NCI-H1105 treated with DMSO at 0.1 percent for 48 hours (cell line): Measurements from ENCODE around the gene EEF2K.
"Not testable (repeated sequence)": the region's sequence is repeated elsewhere in the genome, so short reads cannot be mapped to it uniquely, and the experiment has no call there.

Experiments
- DNase-seq: peaks from one replicate; lab custom pipeline; 2025; lab: John Stamatoyannopoulos, UW

The EEF2K gene

DNA sequence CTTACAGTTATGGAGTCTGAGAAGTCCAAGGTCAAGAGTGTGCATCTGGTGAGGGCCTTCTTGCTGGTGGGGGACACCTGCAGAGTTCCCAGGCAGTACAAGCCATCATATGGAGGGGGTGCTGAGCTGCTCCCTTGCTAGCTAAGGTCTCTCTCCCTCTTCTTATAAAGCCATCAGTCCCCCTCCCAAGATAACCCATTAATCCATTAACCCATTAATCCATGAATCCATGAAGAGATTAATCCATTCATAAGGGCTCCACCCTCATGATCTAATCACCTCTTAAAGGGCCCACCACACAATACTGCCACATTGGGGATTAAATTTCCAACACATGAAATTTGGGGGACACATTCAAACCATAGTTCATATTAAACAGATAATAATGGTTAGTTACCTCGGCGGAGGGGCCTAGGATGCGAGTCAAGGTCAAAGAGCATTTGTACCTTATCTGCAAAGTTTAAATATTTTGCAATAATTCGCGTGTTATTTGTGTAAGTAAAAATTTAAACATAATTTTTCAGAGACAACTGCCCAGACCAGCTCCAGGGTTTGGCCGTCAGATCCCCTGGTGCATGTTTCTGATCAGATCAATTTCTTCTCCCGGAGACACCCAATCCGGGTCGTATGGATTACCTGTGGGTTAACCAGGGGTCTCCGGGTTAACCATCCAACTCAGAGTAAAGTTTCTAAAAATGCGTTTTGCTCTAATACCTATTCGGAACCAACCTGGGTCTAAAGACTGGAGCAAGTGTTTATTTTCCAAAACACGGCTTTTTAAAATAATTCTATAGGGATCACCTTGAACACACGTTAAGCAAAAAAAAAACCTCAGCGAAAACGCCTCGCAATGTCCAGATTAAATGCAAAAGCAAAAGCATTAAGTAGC is 90.4 kb downstream of the EEF2K start:
- DNase-seq: no peak

GRCh38 chr16:22297114-22297870 is 91.2 kb downstream of the EEF2K start, which contains the start of gene POLR3E:
TSS of gene POLR3E (plus strand) at chr16:22297409. CDS start at chr16:22302969, 5,560 bp downstream.
- peak; percentile 82 for DNase-seq

GRCh38 chr16:22297871-22298733 is 92.0 kb downstream of the EEF2K start:
- DNase-seq: peak; percentile 77

- no peak for DNase-seq
These were observed 93.0 kb downstream of the EEF2K start for GRCh38 chr16:22299036-22299435.

- no peak for DNase-seq
These were observed 94.5 kb downstream of the EEF2K start for GRCh38 chr16:22300427-22301071.

DNA sequence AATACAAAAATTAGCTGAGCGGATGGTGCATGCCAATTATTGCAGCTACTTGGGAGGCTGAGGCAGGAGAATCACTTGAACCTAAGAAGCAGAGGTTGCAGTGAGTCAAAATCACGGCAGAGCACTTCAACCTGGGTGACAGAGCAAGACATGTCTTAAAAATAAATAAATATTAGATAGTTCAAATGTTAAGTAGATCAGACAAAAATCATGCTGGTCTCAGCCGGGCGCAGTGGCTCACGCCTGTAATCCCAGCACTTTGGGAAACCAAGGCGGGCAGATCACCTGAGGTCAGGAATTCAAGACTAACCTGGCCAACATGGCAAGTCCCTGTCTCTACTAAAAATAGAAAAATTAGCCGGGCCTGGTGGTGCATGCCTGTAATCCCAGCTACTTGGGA is 95.3 kb downstream of the EEF2K start:
- not testable (repeated sequence) for DNase-seq

DNA sequence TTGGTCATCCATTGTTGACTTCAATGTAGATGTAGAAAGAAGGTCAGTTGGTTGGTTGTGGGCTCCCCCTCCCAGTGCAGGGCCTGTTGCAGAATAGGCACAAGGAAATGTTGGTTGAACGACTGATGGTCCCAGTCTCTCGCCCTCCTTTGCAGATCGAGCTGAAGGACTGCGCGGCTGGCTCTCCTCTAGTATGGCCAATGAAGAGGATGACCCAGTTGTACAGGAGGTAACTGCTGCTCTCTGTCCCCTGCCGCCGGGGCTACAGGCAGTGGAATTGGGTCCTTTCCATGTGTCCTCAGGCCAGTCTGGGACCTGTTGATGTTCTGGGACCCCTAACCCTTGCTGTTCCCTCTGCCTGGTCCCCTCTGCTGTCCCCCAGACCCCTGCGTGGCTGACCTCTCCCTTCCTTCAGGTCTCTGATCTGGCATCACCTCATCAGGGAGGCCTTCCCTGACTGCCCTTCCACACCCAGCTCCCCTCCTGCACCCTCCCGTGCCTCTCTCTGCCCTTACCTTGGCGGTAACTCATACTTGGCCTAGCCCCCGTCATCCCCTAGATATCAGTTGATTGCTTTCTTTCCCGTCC is 96.8 kb downstream of the EEF2K start:
- no peak for DNase-seq

DNA sequence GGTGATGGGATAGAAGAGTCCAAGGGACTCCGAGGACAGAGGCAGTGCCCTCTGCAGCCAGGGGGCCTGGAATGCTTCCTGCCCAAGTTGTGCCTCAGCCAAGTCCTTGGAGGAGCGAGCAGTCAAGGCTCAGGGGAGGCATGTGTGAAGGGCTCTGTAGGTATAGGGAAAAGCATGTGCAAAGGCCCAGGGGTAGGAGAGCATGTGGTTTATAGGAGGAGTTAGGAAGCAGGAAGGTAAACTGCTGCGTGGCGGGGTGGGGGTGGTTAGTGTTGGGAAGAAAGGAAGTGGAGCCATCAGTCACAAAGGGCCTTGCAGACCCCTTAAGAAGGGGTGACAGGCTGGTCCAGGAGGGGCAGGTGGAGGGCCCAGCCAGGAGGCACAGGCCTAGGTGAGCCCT is 98.3 kb downstream of the EEF2K start:
- DNase-seq: no peak

DNA sequence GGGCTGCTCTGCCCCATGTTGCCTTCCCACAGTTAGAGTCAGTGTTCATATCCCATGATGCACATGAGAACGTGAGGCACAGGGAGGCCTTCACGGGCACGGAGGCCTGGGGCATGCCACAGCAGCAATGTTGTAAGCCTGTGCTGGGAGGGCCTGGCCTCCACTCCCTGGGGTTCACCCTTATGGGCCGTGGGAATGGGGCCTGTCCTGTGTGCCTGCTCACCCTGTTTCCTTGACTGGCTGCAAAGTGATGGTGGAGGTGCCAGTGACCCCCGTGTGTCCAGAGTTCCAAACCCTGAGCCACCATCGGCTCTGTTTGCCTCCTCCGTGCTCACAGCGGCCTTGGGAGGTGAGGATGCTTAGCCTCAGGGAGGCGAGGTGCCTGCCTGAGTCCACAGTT is 100.7 kb downstream of the EEF2K start:
- no peak for DNase-seq

- no peak for DNase-seq
These were observed 101.8 kb downstream of the EEF2K start for GRCh38 chr16:22307838-22308237.

- DNase-seq: no peak
These were observed 102.9 kb downstream of the EEF2K start for GRCh38 chr16:22308824-22309520.

- no peak for DNase-seq
These were observed 105.4 kb downstream of the EEF2K start for GRCh38 chr16:22311520-22311919.

- no peak for DNase-seq
These were observed 107.1 kb downstream of the EEF2K start for GRCh38 chr16:22312897-22313781.

DNA sequence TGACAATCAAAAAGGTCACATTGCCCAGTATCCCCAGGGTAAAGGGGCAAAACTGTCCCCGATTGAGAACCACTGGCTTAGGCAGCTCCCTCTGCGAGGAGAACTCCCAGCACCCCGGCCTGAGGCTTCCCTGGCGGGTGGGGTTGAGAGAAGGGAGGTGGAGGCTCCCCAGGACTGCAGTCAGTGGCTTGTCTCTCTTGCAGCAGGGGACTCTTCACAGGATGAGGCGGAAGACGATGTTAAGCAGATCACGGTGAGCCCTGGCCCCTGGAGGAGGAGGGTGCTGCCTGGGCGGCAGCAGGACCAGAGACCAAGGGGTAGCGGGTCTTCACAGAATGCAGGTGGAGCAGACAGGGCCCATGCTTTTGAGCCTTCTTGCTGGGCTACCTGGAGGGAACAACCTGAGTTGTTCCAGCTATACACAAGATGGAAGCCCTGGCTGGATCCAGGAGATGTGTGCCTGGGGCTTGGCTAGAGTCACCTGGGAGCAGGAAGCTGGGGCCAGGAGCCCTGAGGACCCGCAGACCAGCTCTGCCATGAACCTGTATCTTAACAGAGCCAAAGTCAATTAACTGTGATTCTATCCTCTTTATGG is 107.9 kb downstream of the EEF2K start:
- no peak for DNase-seq

GRCh38 chr16:22314661-22315626 is 108.9 kb downstream of the EEF2K start:
- DNase-seq: no peak

GRCh38 chr16:22315979-22316378 is 109.9 kb downstream of the EEF2K start:
- DNase-seq: no peak

DNA sequence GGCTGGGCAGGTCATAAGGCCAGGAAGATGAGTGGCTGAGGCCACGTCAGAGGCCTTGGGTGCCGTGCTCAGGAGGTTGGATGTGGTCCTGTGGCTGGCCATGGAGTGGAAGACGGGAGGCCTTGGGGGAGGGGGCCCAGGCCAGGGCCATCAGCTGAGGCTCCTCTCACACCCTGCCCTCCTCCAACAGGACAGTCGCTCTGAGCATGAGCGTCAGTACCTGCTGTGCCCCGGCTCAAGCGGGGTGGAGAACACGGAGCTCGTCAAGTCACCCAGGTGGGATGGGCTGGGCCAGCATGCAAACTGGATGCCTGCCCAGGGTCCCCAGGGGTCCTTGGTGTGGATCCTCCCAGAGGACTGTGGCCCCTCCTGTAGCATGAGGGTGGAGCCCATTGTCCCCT is 110.3 kb downstream of the EEF2K start:
- DNase-seq: no peak

- DNase-seq: no peak
These were observed 111.0 kb downstream of the EEF2K start for GRCh38 chr16:22317001-22317530.
